GM19239 (cell line): ENCODE data around the gene CKAP5.

ENCODE experiments used
- DNase-seq: peaks from one replicate; pipeline ENCODE4 v3.0.0; 2011; ENCODE audit warnings: low spot score; ENCODE audit not compliant: insufficient read length
- FAIRE-seq: peaks from 2 replicates; lab custom pipeline; 2011; peaks lifted over from hg19 to GRCh38; lab: Jason Lieb, UNC

The CKAP5 gene

DNA sequence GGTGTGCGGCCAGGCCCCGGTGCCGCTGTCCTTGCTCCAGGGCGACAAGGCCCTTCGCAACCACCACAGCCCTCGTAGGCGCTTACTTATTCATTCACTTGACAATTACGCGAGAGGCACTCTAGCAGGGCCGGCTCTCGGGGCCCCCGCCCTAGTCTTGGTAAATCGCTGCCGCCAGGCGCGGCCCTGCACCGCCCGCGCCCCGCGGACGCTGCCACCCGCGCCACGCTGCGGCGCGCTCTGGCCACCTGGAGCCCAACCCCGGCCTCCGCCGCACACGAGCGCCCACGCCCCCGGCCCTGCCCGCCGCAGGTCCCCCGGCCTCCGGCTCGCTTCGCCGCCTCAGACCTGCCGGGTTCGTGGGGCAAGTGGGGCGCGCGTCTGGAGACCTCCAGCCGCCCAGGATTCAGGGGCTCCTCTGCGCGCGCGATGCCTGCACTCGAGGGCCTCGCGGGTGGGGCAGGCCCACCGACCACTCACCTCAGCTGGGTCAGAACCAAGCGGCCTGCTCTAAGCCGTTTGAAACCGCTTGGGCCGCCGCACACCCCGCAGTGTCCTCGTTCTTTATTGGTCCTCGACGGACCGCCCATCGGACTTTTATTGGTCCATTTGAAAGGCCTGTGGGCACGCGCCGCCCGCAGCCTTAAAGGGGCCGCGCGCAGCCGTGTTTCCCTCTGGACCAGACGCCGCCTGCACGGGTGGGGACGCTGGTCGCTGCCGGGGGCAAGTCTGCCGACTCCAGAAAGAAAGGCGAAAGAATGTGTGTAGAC is at the start of gene CKAP5:
Gene CKAP5 (minus strand): TSS at position 541 of the 770 bp plus-strand sequence. CDS start 25,049 bp downstream, outside the sequence.
- DNase-seq (peak; percentile 97), FAIRE-seq (peak; percentile 94)

DNA sequence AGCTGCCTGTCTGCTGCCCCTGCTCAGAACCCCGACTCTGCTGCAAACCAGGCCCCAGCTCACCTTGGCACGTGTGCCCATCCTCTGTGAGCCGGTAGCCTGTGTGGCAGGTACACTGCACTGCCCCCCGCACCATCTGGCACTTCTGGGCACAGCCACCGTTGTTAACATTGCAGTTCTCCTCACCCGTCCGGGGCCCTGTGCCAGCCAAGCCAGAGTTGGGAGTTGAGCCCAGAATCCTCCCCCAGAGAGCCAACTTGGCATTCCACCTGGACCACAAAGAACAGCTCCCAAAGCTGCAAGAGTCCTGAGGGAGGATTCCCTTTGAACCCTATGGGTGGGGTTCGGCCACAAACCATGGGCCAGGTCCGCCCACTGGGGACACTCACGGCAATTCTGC is 49.7 kb upstream of the CKAP5 start:
- FAIRE-seq: no peak
- no peak for DNase-seq

DNA sequence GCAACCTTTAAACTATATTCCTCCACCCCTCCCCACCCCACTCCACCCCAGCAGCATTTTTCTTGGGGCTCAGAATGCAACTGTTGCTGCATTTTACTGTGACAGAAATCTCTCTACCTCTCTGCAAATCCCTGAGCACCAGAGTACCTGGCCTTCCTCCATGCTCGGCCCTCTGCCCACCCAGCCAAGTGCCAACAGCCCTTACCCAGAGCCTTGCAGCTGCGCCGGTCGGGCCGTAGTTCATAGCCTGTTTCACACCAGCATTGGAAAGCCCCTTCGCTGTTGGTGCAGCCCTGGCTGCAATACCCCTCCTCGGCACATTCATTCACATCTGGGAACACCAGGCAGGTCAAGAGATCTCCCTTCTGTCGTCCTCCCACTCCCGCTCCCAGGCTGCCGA is 48.9 kb upstream of the CKAP5 start:
- FAIRE-seq (no peak), DNase-seq (no peak)

DNA sequence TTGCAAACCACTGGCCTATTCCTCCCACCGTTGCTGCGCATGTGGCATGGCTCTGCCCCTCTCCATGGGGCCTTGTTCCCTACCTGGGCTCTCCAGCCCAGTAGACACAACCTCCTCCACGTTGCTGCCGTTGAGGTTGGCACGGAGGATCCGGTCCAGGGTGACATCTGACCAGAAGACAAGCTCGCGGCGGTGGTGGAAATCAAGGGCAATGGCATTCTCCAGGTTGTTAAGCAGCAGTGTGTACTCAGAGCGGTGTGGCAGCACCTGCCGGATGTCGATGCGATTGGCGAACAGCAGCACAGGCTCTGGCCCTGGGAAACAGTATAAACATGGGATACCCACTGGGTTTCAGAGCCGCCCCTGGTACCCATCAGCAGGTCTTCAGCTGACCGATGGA is 48.4 kb upstream of the CKAP5 start:
- DNase-seq (no peak), FAIRE-seq (no peak)

DNA sequence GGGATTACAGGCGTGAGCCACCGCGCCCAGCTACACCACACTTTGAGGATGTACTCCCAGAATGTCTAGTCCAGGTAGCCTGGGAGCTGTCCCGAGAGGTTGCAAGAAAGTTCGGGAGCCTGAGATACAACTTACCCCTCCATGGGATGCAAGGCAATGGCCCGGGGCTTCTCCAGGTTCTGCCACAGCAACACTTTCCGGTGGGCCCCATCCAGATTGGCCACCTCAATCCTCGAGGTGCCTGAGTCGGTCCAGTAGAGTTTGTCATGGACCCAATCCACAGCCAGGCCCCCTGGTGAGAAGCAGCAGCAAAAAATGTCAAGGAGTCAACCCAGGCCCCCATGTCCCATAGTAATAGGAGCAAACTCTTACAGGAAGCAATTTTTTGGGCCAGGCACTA is 46.8 kb upstream of the CKAP5 start:
- FAIRE-seq (no peak), DNase-seq (no peak)

DNA sequence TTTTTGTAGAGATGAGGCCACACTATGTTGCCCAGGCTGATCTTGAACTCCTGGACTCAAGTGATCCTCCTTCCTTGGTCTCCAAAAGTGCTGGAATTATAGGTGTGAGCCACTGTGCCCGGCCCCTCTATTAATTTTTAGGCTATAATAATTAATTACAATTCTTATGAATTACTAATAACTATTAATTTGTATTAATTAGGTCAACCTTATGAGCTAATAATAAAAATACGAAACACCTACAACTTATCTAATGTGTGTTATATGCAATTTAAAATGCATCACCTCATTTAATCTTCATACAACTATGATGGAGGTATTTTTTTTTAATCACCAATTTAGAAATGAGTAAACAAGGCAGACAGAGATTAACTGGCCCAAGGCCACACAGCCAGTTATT is 46.0 kb upstream of the CKAP5 start:
- FAIRE-seq: no peak
- DNase-seq: no peak

DNA sequence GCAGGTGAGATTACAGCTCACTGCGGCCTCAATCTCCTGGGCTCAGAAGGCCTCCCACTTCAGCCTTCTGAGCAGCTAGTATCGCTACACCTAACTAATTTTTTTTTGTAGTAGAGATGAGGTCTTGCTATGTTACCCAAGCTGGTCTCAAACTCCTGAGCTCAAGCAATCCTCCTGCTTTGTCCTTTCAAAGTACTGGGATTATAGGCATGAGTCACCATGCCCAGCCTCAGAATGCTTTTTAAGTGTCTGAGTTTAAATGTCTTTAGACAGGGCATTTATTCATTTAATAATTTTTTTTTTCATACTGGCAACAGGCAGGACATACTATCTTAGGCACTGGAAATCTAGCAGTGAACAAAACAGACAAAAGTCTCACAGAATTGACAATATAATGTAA is 44.6 kb upstream of the CKAP5 start:
- FAIRE-seq (no peak), DNase-seq (no peak)

DNA sequence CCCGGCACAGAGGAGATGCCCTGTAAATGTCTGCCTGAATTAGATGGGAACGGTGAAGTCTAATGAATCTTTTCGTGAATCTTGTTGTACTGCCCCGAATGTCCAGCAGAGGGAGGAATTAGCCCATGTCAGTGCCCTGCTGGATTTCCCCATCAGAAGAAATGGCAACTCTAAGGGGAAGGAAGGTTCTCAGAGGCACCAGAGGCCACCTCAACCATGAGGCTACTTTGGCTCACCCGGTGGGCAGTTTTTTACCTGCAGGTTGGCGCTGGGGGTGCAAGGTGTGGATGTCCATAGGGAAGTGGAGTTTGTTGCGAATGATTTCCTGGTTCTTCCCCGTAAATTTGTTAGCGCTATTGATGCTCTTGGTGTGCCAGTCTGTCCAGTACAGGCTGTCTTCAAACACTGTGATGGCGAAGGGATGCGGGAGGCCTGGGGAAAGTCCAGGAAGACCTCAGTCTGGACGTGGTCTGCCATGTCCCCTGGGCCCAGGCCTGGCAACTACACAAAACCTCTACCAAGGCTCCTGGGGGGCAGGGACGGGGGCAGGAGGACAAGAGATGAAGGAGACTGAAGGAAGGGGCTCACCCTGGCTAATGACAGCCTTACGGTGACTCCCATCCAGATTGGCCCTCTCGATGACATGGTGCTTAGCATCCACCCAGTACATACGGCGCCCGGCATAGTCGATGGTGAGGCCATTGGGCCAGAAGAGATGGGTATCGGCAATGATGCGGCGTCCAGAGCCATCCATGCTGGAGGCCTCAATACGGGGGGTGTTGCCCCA is 43.8 kb upstream of the CKAP5 start:
- DNase-seq (peak; percentile 71), FAIRE-seq (peak; percentile 93)

DNA sequence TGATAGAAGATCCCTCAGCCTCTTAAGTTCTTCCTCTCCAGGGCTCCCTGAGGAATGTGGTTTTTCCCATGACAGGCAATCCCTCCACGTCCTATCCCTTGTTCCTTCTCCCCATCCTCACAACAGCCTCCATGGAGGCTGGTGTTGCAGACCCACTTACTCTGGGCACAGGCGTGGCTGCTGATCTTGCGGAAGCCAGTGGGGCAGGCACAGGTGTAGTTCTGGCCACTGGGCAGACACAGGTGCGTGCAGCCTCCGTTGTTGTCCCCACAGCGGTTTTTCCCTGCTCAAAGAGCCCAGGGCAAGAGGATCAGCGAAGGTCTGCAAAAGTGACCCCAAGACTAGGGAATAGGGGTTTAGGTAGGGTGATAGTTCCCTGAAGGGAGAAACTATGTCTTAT is 43.2 kb upstream of the CKAP5 start:
- DNase-seq: no peak
- no peak for FAIRE-seq

DNA sequence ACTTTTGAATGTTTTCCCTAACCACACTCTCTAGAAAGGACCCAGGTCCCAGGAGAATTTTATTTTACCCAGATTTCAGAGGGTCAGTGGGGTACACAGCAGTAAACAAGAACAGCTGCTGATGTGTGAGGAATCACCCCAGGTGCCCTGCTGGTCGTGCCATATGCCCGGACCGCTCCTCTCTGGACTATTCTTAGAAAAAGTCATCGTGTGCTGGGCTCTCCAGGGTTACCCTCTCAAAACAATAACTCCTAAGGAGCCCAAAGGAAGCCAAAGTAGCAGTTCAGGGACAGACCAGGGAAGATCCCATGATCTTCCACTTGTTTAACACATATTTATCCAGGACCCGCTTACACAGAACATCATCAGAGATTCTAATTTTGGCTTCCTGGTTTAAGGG is 42.6 kb upstream of the CKAP5 start:
- no peak for DNase-seq
- no peak for FAIRE-seq

DNA sequence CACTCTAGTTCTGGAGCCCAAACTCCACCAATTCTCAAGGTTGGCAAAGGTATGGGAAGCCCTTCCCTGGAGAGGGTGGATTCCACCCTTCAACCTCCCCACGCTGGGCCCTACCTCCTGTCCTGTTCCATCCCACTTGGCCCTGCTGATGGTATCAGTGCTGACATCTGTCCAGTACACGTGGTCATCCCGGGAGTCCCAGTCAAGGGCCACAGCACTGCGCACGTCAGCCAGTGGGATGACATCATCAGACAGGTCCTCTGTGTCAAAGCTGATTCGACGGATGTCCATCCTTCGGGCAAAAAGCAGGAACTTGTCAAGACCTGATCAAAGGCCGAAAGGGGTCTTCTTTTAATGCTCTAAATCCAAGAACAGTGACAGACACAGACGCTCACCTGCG is 40.1 kb upstream of the CKAP5 start:
- DNase-seq (no peak), FAIRE-seq (no peak)

DNA sequence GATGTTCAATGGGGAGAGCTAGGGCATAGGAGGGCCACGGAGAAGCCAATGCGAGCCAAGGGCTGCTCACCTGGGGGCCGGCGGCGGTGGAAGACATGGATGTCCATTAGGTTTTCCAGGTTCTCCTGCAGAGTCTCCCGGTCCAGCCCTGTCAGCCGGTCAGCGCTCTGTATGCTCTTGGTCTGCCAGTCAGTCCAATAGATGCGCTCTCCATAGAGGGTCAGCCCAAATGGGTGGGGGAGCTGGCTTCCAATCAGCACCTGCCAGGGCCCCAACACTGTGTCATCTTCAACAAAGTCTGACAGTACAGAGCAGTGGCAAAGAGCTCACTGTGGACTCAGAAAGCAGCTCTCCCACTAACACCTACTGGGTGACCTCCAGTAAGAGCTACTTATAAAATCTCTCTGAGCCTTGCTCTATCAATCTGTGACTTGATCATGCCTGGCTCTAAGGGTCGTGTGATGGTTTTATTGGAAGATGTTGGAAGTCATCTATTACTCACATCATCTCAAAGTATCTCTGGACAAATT is 33.0 kb upstream of the CKAP5 start:
- no peak for DNase-seq

DNA sequence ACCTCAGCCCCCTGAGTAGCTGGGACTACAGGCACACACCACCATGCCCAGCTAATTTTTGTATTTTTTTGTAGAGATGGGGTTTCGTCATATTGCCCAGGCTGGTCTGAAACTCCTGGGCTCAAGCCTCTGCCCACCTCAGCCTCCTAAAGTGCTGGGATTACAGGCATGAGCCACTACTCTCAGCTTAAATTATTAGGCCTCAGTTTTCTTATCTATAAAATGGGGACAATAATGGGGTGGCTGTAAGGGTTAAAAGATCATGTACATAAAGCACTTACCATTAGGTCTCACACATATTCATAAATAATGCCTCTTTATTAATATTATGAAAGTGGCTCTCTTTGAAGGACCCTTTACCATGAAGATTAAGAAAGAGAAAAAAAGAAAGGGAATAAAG is 31.5 kb upstream of the CKAP5 start:
- DNase-seq (no peak), FAIRE-seq (no peak)

More for the DNA sequence above, 33.0 kb upstream of the CKAP5 start:
- no peak for FAIRE-seq

DNA sequence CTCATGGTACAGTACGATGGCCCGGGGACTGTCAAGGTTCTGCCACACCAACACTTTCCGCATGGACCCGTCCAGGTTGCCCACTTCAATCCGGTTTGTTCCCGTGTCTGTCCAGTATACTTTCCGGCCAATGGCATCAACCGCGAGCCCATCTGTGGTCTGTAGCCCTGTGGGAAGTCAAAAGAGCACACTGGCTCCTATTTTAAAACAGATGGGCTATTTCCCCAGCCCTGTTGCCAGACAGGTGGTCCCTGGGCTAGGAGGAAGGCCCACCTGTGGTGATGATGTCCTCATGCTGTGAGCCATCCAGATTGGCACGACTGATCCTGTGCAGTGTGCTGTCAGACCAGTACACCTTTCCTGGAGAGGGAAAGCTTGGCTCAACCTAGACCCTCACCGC is 30.4 kb upstream of the CKAP5 start:
- DNase-seq (no peak), FAIRE-seq (no peak)

DNA sequence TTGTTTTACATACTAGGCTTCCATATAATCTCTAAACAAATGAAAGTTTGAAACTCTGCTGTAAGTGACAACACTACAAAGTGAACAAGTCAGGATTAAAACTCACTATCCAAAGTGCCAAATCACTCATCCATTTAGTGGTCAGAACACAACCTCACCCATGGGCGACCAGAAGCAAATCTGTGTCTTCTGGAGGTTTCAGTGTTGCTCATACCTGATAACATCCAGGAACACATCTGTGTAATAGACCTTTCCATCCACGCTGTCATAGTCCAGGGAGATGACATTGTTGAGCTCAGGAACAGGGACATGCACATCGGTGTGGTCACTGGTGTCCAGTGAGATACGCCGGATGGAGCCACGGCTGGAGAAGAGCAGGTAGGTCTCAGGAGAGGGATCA is 28.5 kb upstream of the CKAP5 start:
- FAIRE-seq (no peak), DNase-seq (no peak)

DNA sequence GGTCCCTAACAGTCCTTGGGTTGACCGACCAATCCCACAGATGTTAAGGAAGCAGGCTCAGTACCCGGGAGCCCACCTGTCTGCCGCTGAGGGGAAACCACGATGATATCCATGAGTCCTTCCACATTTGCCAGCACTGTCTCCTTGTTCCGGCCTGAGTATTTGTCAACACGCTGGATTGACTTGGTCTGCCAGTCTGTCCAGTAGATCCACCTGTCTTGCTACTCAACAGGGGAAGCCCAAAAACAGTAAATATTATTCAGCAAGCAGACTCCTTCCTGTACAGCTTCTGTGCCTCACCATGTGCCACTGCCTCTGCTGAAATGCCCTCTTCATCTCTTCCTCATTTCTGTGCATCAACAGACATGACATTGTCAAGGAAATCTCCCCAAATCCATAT is 22.8 kb upstream of the CKAP5 start:
- FAIRE-seq: no peak
- DNase-seq: no peak

DNA sequence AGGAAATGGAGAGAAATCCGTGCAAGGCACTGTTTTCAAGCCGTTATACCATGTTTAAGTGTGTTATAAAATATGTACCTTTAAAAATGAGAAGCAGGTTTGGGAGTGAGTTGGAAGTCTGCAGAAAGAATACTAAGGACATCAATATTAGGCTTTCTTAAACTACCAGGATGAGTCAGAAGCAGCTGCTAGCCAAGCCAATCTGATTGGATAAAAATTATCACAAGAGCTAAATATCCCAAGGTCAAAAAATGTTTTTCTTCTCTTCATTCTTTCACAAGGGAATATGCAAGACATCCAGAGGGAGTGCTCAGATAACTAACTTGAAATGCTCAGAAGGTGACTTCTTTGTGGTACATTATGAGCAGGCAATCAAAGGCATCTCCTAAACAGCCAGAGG is 19.3 kb upstream of the CKAP5 start:
- DNase-seq (no peak), FAIRE-seq (no peak)

DNA sequence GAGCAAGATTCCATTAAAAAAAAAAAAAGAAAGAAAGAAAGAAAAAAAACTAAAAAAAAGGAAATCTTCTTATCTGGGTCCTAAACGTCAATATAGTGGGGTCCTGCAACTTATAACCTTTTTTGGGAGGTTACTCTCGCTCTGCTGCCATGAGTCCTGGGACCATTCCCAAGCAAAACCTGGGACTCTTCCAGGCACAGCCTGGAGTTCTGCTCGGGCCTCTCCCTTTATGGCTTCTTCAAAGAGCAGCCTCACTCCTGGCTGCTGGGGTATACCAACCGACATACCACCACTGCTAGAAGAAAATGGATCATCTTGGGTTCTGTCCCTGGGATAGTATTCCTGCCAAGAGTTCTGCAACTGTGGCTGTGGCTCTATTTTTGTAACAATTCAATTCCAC is 14.1 kb upstream of the CKAP5 start:
- DNase-seq: no peak
- FAIRE-seq: no peak

DNA sequence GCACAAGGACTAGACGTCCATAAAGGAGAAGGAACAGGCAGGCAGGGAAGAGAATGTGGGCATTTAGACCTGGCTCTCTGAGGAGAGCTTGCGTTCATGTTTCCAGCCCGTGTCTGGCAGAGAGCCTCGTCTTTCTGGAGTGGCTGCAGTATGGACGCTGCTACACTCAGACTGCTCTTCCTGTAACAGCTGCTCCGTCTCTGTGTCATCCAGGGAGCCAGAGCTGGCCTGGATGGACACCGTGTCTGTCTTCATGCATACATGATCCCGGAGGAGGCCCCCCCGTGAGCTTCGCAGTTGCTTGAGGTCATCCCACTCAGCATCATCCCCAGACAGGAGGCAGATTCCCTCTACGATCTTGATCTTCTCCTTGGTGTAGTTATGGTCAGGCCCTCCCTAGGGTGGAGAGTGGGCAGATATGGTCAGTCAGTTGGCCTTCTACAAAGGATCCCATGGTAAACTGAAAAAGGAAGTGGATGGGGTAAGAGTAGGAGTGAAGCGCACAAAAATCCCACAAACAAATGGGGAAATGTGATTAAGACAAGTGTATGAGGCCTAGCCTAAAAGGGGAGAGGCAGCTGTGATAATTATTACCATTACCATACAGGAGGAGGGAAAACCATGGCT is 13.0 kb upstream of the CKAP5 start:
- no peak for FAIRE-seq
- DNase-seq: no peak

DNA sequence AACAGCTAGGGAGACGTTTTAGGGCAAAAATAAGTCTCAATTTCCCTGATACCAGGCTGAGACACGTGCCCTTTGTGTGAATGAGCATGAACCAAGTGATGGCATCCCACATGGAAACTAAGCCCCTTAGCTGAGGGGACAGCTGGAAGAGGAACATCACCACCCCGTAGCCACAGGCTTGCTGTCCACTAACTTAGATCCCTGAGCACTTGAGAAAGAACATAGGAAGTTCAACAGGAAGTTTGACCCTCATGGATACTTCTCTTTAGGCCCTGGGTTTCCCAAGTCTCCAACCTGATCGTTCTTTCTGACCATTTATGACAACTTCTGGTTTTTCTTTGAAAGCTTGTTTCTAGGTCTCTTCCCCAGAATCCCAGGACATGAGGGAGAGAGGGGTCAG is 11.6 kb upstream of the CKAP5 start:
- FAIRE-seq (no peak), DNase-seq (no peak)
